Tibial nerve (tissue), 4 donors: ENCODE results near the gene FAM163B. TPM values are rescaled to one million over a fixed set of nuclear protein-coding genes. Genes with fewer than 3 reads are reported as not detected.

Experiments
- DNase-seq, 2 donors: peaks; one replicate each; pipeline ENCODE4 v3.0.0-alpha.2; 2019; ENCODE audit warnings: low spot score in 2 of 2
- H3K27ac ChIP-seq, 4 donors: fragments of 200-600 bp; sonication (generic) in 3 of 4; one replicate each; pipeline ENCODE4 v1.5.1; 2017 to 2019; ENCODE audit warnings: mild to moderate bottlenecking in 1 of 4
- H3K27me3 ChIP-seq, 2 donors: fragments of 200-600 bp; sonication (generic) in 1 of 2; one replicate each; pipeline versions ENCODE4 v1.5.1 to v1.6.0; 2017 to 2019
- H3K36me3 ChIP-seq, 3 donors: fragments of 200-600 bp; sonication (generic); one replicate each; pipeline ENCODE4 v1.5.1; 2018 to 2019
- H3K4me1 ChIP-seq, 4 donors: fragments of 200-600 bp; sonication (generic) in 3 of 4; one replicate each; pipeline ENCODE4 v1.5.1; 2017 to 2019
- H3K4me3 ChIP-seq, 4 donors: fragments of 200-600 bp; sonication (generic) in 3 of 4; one replicate each; pipeline ENCODE4 v1.5.1; 2017 to 2019; ENCODE audit warnings: mild to moderate bottlenecking in 1 of 4, moderate library complexity in 1 of 4
- H3K9me3 ChIP-seq, 4 donors: fragments of 200-600 bp; sonication (generic) in 3 of 4; one replicate each; pipeline ENCODE4 v1.5.1; 2017 to 2019
- EP300 ChIP-seq, 2 donors: sonication (generic); formaldehyde crosslinking; IDR thresholded peaks; one replicate each; pipeline ENCODE4 v1.6.1; 2017; ENCODE audit warnings: antibody characterized with exemption in 2 of 2, mild to moderate bottlenecking in 1 of 2
- POLR2A ChIP-seq, 2 donors: fragments of 450-650 bp; IDR thresholded peaks; one replicate each; pipeline ENCODE4 v1.6.1; 2017; ENCODE audit warnings: antibody characterized with exemption in 2 of 2, mild to moderate bottlenecking in 2 of 2, moderate library complexity in 2 of 2
- WGBS, 2 donors: methylation state at CpG; one replicate each; pipeline ENCODE4 v1.1.5; 2018; 5-methylcytosine and 5-hydroxymethylcytosine counted together
- total RNA-seq, 4 donors: library from RNA; depleted of rRNA; stranded (reverse); fragments of >200 nt; gene quantifications; one replicate each; pipeline ENCODE4 v1.1.0, GENCODE V29; 2016
- TF ChIP-seq, protein P1 (sequence below), 5 experiments: fragments of 200-600 bp in 3 of 5; fragments of 450-650 bp in 2 of 5; sonication (generic) in 3 of 5; IDR thresholded peaks; one replicate each; pipeline ENCODE4 v1.5.1; 2016 to 2019; ENCODE audit warnings: antibody characterized with exemption in 5 of 5, mild to moderate bottlenecking in 3 of 5, moderate library complexity in 2 of 5

The FAM163B gene
- total RNA-seq, 4 donors from 2014 or later = 0.90 to 2.2 (median 1.0) TPM; not detected in 1

DNA sequence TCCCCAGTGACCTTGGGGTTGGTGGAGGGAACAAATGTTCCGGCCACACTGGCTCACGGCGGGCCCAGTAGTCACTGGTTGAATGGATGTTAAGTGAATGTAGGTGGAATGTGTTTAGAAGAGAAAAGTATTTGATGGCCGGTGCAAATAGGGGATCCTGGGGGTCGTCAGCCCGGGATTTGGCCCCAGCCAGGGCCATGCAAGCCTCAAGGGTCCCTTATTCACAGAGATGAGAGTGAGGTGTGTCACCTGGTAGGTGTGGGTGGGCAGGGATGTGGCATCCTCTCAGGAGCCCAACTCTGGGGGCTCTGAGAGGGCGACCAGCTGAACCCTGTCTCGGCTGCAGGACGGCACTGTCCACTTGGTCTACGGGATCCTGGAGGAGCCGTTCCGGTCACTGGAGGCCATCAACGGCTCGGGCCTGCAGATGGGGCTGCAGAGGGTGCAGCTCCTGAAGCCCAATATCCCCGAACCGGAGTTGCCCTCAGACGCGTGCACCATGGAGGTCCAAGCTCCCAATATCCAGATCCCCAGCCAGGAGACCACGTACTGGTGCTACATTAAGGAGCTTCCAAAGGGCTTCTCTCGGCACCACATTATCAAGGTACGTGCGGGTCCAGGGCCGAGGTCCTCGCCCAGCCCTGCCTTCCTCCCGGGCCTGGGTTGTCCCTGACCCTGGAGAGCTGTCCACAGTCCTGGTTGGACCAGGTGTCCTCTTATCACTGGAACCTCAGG lies 32.8 kb upstream of the FAM163B start:
- H3K27ac ChIP-seq = no peak overlapping the region
- no peak for TF ChIP-seq POLR2A (IDR thresholded peaks at IDR 0.05)
- TF ChIP-seq EP300 (IDR thresholded peaks at IDR 0.05) = no peak
- TF ChIP-seq, protein P1, sequence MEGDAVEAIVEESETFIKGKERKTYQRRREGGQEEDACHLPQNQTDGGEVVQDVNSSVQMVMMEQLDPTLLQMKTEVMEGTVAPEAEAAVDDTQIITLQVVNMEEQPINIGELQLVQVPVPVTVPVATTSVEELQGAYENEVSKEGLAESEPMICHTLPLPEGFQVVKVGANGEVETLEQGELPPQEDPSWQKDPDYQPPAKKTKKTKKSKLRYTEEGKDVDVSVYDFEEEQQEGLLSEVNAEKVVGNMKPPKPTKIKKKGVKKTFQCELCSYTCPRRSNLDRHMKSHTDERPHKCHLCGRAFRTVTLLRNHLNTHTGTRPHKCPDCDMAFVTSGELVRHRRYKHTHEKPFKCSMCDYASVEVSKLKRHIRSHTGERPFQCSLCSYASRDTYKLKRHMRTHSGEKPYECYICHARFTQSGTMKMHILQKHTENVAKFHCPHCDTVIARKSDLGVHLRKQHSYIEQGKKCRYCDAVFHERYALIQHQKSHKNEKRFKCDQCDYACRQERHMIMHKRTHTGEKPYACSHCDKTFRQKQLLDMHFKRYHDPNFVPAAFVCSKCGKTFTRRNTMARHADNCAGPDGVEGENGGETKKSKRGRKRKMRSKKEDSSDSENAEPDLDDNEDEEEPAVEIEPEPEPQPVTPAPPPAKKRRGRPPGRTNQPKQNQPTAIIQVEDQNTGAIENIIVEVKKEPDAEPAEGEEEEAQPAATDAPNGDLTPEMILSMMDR (IDR thresholded peaks at IDR 0.05) = no peak
- H3K4me1 ChIP-seq = no peaks in the 10 kb centered on the region
- no peaks in the 10 kb centered on the region for H3K36me3 ChIP-seq
- no peaks in the 10 kb centered on the region for H3K27me3 ChIP-seq
- no peak overlapping the region for H3K4me3 ChIP-seq
- no peaks in the 10 kb centered on the region for H3K9me3 ChIP-seq
- 91 to 92% methylated on average over 15 to 25 of the region's 25 CpGs for WGBS, 2 donors
- no peak for DNase-seq

DNA sequence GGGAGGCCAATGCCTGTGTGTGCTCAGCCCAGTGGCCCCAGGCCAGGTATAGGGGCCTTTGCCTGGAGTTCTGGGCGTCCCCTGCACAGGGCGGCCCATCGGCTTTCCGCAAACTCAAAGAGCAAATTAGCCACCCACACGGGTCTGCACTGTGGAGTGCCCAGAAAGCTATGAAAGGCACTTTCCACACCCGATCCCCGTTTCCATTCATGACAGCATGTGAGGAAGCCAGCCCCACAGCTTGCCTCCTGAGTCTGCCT lies 32.1 kb upstream of the FAM163B start:
- 67 to 68% methylated on average over 6 to 7 of the region's 7 CpGs for WGBS, 2 donors
- Histone ChIP-seq H3K4me3 (no peak overlapping the region), H3K9me3 (no peaks in the 10 kb centered on the region), H3K27me3 (no peaks in the 10 kb centered on the region), H3K27ac (no peak overlapping the region), H3K4me1 (no peaks in the 10 kb centered on the region), H3K36me3 (no peaks in the 10 kb centered on the region)
- DNase-seq = no peak
- no peak for TF ChIP-seq EP300 (IDR thresholded peaks at IDR 0.05)
- TF ChIP-seq, protein P1 (IDR thresholded peaks at IDR 0.05) = no peak
- no peak for TF ChIP-seq POLR2A (IDR thresholded peaks at IDR 0.05)

DNA sequence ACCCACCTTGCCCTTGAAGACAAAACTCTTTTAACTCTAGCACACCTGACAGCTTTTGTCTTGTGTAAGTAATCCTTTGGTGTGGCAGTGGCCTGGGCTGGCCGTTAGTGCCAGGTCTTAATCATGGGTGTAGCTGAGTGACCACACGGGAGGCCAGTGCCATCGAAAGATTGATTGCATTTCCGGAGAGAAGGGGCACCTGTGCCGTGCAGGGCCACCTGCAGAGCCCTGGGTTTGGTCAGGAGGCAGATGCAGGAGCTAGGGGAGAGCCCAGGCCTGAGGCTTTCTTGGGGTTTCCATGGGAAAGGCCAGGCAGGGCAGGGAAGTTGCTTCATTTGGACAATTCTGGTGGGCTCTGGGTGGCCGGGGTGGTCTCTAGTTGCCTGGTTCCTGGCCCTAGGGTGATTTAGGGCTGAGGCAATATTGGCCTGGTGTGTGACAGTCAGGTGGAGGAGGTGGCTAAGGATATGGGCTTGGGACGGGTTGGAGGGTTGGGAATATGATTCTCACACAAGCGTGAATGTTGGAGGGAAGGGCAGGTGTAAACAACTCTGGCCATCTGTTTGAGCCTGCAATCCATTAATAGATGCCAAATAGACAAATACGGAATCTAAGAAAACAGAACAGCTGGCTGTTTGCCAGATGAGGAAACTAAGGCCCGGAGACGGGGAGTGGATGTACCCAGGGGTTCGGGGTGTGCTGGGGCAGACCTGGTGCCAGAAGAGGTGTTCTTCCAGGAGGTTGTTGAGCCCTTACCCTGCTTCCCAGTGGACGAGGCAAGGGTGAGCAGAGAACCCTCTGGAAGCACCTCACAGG lies 31.6 kb upstream of the FAM163B start:
- H3K36me3 ChIP-seq = no peaks in the 10 kb centered on the region
- no peaks in the 10 kb centered on the region for H3K27me3 ChIP-seq
- no peak overlapping the region for H3K27ac ChIP-seq
- H3K9me3 ChIP-seq = no peaks in the 10 kb centered on the region
- no peaks in the 10 kb centered on the region for H3K4me1 ChIP-seq
- H3K4me3 ChIP-seq = no peak overlapping the region
- WGBS, 2 donors = 64 to 79% methylated on average over 13 of the region's 13 CpGs
- no peak for TF ChIP-seq POLR2A (IDR thresholded peaks at IDR 0.05)
- no peak for DNase-seq

DNA sequence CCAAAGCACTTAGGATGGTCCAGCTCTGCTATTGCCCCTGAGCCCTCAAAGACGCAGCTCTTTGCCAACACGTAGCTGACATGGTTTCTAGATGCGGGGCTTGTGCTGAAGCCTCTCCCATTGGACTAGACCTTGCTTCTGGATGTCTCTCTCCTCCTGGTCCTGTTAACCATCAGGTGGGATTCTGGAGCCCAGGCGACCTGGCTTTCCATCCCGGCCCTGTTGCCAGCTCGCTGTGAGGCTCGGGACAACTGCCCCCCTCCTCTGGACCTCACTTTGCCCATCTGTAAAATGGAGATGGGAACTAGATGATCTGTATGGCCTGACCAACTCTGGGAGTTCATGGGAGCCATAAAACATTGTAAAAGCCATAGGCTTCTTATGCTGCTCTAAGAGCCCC lies 31.0 kb upstream of the FAM163B start:
- Histone ChIP-seq H3K4me1 (no peaks in the 10 kb centered on the region), H3K27me3 (no peaks in the 10 kb centered on the region), H3K9me3 (no peaks in the 10 kb centered on the region), H3K27ac (no peak overlapping the region), H3K4me3 (no peak overlapping the region), H3K36me3 (no peaks in the 10 kb centered on the region)
- WGBS, 2 donors = 76 to 87% methylated on average over 7 of the region's 7 CpGs
- TF ChIP-seq POLR2A (IDR thresholded peaks at IDR 0.05) = no peak
- TF ChIP-seq, protein P1 (IDR thresholded peaks at IDR 0.05) = no peak
- TF ChIP-seq EP300 (IDR thresholded peaks at IDR 0.05) = no peak
- DNase-seq = no peak

- Histone ChIP-seq H3K27me3 (peaks cover 0 to 1% of the 10 kb centered on the region in 2 donors), H3K4me3 (no peak overlapping the region), H3K36me3 (no peaks in the 10 kb centered on the region), H3K9me3 (no peaks in the 10 kb centered on the region), H3K27ac (no peak overlapping the region), H3K4me1 (no peaks in the 10 kb centered on the region)
- TF ChIP-seq, protein P1 (IDR thresholded peaks at IDR 0.05) = no peak
- TF ChIP-seq POLR2A (IDR thresholded peaks at IDR 0.05) (no peak), EP300 (IDR thresholded peaks at IDR 0.05) (no peak)
- no peak for DNase-seq
- WGBS, 2 donors = 96 to 97% methylated on average over 5 to 6 of the region's 8 CpGs
Measured at GRCh38 chr9:133639613-133640012, 30.4 kb upstream of the FAM163B start.
